Stimulated activated CD4-positive, alpha-beta T cell treated with anti-CD3 and anti-CD28 coated beads, Interleukin-4, amount 100 ng/mL, for 24 hours (primary cell): ENCODE data around the gene LSAMP.

Experiments used
- DNase-seq: peaks from one replicate; pipeline ENCODE4 v3.0.0-alpha.2; 2020

LSAMP gene

DNA sequence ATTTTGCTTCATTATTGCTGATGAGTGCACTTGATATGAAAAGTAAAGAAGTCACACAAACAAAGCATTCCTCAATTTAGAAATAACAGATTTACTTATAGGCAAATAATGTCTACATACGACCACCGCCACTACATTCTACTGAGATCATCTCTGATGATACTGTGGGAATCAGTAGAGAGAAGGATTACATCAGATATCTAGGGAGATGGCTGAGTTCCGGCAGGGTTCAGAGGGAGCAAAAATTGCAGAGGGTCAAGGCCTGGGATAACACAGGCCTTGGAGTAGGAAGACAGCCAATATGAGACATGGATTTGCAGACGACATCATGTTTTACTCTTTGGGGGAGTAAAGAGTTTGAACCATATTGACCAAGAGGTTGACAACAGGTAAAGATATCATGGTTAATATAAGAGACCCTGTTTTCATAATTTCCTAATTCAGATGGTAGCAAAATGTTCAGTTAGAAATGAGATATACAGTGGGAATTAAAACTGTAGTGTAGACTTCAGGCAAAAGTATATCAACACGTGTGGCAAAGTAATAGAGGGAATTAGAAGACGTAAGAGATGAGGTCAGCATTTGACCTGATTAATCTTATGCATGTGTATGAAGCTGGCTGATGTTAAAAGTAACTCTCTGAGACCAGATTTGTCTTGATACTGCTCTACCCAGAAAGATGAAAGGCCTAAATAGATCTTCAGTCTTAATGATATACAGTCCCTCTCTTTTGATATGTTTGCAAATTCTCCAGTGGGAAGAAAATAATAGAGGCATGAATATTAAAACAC lies 15.6 kb downstream of the LSAMP start:
- no peak for DNase-seq

DNA sequence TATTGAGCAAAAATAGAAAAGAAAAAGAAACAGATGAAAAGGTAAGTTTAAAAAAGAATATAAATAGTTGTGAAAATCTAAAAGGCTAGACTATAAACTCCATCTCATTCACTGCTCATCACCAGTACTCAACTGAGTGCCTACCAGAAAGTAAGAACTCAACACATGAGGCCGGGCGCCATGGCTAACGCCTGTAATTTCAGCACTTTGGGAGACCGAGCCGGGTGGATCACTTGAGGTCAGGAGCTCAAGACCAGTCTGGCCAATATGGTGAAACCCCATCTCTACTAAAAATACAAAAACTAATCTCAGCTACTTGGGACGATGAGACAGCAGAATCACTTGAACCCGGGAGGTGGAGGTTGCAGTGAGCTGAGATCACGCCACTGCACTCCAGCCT lies 19.3 kb downstream of the LSAMP start:
- DNase-seq = no peak

DNA sequence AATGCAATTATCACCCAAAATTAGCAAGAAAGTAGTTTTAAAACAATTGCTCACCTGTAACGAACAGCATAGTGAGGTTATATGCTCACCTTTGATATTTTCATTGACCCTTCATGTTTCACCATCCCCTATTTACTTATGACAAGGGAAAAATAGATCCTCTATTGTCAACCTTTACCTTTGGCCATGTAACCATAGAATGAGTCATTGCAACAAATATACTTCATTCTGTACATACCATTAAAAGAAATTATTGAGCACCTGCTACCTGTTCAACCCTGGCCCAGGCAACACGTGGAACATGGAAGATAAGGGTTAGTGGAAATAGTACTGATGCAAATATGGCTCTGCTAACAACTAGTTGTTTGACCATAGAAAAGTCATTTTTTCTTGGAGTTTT lies 20.2 kb downstream of the LSAMP start:
- DNase-seq = no peak

DNA sequence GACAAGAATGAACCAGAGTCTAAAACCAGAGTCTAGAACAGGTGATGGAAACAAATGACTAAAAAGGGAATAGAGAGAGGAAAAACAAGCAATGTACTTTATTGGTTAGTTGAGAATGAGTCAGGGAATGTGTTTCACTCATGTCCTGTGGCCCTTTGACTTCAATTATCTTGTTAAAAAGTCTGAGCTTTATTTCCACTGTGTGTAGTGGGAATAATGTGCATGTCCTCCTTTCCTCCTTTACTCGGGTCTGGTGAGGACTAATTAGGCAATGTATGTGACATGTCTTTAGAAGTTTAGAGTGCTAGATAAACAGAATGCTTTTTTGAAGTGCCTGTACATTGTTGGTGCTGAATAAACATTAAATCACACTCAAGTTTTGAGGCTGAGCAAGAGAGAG lies 21.3 kb downstream of the LSAMP start:
- DNase-seq = no peak

DNA sequence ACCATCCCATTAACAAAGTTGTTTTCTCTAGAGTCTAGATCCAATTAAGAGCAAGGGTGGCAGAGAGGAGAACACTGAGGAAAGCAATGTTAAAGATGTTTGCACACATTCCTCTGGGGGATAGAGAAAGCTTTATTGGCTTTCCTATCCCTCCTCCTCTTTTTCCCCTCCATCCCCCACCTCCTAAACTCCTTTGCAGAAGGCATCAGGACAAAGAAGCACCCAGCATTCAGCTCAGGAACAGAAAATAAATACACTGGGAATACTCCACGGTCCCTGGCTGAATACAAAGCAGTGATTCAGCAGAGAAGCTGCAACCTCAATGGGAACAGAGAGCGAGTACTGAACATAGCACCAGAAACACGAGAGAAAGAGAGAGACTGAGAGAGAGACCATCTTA lies 21.9 kb downstream of the LSAMP start:
- no peak for DNase-seq

DNA sequence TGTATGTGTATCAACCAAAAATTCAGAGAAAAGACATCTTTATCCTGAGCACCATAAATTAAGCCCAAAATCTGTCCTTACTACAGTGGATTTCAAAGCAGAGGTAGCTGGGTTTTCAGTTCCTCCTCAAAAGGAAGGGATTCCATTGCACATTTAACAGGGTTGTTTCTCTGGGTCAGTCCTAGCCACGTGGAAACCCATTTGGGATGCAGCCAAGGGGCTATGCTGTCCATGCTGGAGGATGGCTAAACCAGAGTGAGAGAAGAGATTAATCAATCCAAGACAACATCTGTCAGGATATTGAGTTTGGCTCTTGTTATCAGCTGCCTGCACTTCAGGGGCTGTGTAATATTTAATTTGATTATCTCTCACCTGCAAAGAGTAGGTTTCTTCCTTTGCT lies 28.1 kb downstream of the LSAMP start:
- no peak for DNase-seq

DNA sequence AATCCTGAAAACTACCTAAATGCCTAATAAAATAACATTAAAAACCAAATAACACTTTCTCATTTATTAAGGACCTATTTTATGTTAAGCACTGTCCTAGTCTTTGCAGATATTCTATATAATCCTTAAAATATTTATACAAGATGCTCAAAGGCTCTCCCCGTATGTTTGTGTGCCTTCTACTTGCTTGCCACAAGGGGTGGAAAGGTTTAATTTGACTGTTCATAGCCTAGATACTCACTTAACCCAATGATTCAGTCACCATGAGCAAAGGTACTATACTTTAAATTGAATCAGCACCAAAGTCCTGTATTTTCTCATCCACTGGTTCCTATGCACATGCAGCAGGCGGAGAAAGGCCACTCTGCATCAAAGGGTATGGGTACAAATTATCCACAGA lies 32.0 kb downstream of the LSAMP start:
- no peak for DNase-seq

DNA sequence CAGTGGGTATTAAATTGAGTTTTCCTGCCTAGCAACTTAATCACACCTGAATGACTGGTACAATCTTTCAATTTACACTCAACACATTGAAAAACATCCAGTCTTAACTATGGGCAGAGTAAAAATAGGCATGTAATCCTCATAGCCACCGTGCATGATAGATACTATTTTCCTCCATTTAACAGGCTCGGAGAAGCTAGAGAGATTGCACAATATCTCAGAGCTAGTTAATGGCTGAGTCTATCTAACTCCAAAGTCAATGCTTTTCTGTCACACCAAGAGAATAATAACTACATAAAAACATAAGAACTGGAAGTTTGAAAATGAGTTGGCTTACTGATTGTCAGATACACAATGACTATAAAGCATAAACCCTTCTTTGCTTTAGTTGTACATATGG lies 36.8 kb downstream of the LSAMP start:
- no peak for DNase-seq

DNA sequence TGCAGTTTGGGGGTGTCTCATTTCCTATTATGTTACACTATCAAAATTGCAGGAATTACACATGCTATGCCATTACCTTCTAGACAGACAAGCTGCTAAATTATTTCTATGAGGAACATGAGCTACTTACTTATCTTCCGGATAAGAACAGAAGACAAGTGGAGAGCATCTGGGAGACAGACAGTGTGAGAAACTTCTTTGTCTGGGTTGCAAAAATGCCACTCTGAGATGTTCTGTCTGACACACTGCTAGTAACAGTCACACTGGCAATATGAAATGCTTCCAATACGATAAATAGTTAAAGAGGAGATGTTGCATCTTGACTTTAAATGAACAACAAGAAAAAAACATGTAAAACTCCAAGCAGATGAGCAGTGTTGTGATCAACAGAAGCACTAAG lies 40.1 kb downstream of the LSAMP start:
- no peak for DNase-seq

DNA sequence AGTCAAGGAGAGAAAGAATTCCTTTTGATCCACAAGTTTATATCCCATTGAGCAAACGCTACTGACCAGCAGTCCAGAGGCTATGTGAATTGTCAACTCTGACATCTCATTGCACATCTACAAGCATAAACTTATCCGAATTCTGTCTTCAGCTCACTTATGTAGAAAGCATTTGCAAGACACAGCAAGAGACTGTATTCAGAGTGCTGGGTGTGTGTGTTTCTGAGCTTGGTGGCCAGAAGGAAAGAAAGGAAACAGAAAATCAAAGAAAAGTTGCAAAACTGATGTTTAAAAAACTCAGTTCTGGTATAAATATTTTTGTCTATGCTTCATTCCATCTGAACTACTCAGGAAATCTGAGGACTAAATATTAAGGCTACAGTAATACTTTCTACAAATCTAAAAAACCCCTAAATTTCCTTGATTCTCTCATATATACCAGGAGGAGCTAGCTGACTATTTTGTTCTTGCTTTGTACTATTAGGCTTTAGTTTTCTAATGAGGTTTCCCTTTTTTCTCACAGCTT lies 45.5 kb downstream of the LSAMP start:
- DNase-seq = no peak

DNA sequence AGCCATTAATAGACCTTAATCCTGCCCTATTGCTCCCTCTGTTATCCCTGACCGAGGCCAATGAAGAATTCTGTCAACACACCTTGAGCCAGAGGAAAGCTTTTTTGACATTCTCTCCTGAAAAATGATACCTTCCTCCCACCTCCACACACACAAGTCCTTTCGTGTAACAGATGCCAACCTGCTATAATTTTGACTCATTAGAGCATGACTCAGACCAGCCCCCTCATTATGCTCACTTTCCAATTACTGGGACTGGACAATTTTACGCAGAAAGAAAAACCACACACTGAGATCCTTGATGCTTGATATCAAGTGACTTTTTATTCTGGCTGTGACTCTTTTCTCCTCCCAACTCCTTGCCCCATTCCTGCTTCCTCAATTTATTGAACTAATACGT lies 50.9 kb downstream of the LSAMP start:
- DNase-seq = no peak

DNA sequence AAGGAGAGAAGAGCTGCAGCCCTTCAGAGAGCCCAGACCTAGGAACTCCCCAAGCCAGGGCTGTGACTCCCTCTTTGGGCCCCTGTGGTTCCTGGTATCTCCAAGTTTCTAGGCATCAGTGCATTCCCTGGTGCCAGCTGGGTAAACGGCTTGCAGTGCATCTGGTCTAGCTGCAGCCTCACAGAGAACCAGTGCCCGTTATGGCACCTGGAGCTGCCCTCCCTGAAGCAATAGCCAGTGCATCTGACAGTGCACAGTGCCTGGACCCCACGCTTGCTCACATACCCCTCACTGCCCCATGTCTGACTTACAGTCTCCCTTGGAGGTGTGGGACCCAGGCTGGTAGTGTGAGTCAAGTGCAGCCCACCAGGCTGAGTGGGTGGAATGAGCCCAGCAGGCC lies 52.1 kb downstream of the LSAMP start:
- no peak for DNase-seq

DNA sequence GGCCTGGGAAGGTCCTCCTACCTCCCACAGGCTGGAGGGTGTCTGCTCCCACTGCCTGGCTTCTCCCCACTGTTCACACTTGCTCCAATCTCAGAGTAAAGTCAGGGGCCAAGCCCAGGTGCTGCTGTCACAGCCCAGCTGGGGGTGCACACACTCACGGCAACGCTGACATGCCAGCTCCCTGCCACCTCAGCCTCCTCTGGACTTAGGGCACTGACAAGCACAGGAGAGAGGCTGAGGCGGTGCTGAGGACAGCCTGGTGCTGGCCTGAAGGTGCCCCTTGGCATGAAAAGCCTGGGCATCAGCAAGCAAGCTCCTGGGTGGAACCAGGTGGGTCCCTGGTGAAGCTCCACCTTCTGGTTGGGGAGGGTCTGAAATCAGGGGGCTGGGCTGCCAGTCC lies 53.0 kb downstream of the LSAMP start:
- no peak for DNase-seq

DNA sequence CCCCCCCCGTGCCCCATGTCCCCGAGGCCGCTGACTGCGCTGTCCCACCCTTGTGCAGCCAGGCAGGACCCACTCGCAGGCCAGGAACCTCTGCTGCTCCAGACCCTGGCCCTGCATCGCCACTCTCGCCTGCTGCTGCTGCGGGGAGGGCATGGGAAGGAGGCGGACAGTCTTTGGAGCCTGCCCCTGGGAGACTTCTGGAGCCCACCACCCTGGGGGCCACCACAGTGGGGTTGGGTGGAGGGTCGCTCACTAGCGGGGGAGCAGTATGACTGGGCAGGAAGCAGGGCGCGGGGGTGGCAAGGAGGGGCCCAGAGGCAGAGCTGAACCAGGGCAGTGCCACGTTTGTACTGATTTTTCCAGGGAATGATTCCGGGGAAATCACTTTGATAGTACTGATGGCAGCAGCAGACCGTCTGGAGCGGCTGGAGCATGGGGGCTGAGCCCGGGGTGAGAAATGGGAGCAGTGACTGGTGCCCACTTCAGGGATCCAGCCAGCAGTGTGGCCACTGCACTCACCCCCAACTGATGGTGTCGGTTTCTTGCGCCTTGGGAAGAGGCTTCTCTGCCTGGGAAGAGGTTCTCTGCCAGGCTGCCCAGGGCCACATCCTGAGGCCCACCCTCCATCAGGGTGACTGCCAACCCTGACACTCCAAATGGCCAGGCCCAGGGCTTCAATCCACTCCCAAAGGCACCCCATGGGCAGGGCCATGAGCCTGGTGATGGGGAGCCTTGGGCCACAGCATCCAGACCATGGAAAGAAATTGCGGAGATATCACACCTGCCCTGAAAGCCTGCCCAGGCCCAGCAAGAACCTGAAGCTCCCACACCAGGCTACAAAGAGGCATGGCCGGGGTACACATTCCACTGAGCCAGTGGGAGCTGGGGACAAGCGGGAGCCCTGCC lies 53.7 kb downstream of the LSAMP start:
- no peak for DNase-seq

DNA sequence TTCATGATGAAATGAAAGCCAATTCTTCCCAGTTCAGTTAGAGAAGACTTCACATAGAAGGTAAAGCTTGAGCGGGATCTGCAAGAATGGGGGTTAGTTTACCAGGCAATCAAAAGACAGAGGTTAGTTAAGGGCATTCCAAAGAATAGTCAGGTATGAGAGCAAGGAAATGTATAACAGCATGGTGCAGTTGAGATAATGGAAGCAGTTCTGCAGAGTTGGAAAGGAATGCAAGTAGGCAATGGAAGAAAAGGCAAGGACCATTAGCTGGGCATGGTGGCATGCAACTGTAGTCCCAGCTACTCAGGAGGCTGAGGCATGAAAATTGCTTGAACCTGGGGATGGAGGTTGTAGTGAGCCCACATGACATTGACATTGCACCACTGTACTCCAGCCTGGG lies 55.0 kb downstream of the LSAMP start:
- no peak for DNase-seq

DNA sequence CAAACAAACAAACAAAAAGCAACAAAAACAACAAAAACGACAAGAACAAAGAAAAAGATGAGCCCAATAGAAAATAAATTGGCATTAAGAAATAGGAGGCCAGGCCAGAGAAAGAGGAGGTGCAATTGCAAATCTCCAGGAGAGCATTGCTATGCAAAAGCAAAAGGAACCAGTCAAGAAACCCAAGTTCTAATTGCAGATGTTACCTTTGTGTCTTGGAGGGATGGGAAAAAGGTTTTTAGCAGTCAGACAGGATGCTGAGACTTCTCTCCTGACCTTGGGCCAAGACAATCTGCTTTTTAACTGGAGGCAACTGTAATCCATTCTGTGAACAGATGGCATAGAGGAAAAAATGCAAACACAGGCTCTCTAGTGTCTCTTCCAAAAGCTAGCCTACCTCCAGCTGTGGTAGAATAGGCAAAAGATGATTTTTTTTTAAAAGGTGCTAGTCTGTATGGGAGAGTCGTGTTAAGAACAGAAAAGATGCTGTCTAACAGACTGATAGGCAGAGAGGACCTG lies 56.4 kb downstream of the LSAMP start:
- no peak for DNase-seq

DNA sequence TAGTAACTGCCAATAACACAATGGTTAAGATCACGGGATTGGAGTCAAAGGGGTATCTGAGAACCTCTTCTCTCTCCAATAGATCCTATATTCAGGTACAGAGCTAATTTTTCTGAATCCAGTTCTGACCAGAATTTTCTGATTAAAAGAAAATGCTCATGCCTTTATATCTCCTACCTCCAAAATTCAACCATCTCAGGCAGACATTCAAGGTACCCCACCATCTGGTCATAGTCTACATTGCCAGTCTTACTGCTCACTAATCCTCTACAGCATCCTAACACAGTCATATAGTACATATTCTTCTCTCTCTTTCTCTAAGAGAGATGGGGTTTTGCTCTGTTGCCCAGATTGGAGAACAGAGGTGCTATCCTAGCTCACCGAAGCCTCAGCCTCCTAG lies 59.1 kb downstream of the LSAMP start:
- DNase-seq = no peak

DNA sequence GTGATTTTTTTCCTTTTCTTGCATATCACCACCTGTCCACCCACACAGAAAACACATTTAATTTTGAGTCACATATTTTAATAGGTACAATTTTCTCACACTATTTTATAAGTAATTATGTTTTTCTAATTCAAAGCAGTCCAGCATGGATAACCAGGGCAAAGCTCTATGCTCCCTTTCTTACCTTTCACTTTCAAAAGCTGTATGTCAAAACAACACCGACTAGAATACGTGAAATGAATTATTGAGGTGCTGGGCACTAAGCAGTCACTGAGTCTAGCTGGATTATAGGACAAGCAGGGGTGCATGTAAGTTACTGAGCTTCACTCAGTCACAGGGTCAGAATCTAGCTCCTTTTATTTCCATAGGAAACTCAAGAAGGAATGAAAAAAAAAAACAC lies 60.6 kb downstream of the LSAMP start:
- no peak for DNase-seq

DNA sequence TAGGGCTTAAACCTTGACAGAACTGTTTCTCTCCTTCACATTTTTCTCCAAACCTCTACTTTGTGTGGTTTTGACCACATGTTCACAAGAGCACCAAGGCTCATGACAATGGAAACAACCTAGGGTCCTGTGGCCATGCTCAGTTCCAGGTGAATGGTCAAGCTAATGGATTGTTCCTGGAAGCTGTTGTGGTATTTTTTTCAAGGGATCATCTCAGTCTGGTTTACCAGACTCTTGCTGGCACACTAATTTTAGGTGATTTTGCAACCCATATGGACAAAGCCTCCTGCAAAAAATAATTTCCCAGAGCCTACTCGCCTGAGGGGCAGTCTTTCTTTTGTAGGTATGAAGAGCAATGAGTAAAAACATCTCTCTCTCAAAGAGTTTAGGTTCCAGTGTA lies 67.2 kb downstream of the LSAMP start:
- DNase-seq = no peak

DNA sequence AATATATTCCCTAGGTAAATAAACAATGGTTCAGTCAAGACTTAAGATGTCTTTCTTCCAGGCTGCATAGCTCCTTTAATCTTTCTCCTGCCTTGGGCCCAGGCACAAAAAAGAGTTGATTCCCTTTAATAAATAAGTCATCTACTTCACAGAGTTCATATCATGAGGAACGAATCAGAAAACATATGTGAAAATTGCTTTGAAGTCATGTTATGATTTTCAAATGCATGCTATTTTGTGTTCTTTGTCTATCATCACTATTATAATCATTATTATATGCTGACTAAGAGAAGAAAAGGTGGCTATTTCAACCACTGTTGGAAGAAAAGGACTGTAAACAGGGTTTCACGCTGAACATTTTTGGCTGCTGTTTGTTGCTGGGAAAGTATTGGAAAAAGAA lies 70.4 kb downstream of the LSAMP start:
- DNase-seq = no peak

DNA sequence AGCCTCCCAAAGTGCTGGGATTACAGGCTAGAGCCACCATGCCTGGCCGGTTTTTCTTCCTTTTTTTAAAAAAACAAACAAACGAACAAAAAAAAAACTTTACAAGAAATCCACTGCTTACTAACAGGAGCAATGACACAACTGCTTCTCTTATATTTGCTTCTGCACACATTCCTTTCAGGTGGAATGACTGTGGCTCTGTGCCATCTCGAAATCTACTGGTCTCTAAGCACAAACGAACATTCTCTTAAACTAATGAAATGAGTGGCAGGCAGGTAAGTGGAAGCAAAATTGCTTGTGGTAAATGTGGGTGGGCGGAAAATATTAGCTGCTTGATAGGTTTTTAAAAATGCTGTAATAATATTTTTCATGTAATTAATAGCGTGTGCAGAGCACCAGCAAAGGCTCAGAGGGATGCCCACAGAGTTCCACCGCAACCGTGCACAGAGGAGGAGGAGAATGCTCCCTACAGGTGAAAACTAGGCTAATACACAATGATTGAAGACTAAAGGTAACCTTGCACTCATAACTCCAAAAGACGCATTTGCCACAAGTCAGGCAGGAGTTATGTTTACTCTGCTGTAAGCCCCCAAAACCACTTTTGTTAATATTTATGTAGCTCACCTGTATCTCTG lies 77.4 kb downstream of the LSAMP start:
- DNase-seq = no peak

DNA sequence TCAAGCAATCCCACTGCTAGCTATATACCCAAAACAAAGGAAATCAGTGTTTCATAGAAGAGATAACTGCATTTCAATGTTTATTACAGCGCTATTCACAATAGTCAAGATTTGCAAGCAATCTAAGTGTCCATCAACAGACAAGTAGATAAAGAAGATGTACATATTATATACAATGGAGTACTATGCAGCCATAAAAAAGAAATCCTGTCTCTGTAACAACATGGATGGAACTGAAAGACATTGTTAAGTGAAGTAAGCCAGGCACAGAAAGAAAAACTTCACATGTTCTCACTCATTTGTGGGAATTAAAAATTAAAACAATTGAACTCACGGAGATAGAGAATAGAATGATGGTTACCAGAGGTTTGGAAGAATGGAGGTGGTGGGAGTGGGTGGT lies 89.2 kb downstream of the LSAMP start:
- DNase-seq = no peak

DNA sequence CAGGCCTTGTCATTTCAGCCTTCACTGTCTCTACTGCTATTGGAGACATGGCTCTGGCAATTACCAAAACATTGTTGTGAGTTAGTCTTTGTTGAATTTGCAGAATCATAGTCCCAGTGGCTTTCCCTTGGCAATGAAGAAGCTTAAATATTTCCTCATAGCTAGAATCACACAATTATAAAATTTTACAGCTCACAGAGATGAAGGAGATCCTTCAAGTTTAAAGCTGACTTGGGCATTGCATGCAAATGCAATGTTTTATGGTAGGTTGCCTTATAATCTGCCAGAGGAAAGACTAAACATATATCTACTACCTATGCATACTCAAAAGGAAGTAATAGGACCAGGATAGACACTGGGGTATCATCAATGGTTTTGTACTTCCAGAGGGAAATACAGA lies 90.9 kb downstream of the LSAMP start:
- DNase-seq = no peak
